CD4-positive, alpha-beta T cell treated with Interleukin-1 beta for 1 hour (primary cell): ENCODE measurements around the gene SND1.

Experiments
- DNase-seq, 2 donors: peaks; one replicate each; pipeline ENCODE4 v3.0.0-alpha.2; 2020 to 2022

The SND1 gene

DNA sequence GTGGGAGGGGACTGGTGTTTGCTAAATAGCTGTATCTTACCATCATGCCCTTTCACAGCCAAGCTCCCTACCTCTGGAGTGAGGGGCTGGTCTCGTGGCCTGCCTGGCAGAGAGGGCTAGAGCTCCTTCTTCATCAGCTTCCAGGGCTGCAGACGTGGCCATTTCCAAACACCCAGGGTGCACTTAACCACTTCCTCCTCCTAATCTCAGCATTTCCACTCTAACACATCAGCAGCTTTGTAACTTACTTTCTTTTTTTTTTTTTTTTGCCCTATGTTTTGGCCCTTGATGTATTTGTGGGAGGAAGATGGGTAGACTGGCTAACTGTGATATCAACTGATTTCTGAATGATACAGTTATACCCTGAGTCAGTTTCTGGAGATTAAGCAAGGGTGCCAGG is 351.8 kb downstream of the SND1 start:
- DNase-seq = no peak

DNA sequence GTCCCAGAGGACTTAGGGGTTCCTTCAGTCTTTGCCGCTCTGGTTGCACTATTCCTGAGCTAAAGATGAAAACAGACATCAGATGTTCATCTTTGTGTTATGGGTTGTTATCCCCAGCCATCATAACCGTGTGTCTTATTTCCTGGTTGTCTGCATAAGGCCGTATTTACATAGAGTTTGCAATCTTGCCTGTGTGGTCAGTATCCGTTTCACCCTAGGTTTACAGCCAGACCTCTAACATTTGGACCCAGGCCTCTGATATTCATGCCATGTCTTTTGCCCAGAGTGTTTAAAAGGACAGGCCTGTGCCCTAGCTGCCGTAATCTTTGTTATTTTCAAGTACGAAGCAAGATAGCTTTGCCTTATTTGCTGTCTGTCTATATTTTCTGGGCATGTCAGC is 352.6 kb downstream of the SND1 start:
- no peak for DNase-seq

DNA sequence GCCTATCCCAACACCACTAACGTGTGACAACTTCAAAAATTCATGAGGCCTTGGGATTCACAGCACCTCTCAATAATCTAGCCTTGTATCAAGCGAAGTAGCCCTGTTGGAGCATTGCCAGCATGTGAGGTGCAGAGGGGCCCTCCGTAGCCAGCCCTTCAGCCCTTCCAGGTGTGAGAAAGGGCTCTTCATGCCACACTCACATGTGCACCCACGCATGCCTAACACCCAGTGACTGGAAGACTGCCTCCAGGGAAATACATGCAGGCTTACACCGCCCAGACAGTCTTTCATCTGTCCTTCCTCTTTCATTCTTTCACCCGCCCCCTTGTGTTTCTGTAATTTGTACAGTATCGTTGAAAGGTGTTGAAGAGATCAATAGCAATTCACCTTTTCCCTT is 353.1 kb downstream of the SND1 start:
- no peak for DNase-seq

DNA sequence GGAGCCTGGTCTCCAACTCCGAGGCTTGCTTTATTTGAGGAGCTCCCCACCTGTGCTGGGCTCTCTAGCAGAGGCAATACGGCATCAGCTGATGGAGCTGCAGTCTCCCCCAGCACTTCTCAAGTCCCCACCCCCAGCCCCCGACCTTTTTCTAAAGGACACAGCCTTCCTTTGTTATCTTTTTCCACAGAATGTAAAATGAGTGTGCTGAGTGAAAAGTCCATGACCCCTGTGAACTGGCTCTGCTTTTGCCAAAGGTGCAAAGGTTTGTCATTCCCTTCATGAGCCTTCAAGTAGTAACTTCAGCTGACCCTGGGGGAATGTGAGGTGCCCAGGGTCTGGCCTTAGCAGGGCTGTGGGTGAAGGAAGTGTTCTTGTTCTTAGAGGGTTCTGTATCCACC is 353.8 kb downstream of the SND1 start:
- DNase-seq = no peak

DNA sequence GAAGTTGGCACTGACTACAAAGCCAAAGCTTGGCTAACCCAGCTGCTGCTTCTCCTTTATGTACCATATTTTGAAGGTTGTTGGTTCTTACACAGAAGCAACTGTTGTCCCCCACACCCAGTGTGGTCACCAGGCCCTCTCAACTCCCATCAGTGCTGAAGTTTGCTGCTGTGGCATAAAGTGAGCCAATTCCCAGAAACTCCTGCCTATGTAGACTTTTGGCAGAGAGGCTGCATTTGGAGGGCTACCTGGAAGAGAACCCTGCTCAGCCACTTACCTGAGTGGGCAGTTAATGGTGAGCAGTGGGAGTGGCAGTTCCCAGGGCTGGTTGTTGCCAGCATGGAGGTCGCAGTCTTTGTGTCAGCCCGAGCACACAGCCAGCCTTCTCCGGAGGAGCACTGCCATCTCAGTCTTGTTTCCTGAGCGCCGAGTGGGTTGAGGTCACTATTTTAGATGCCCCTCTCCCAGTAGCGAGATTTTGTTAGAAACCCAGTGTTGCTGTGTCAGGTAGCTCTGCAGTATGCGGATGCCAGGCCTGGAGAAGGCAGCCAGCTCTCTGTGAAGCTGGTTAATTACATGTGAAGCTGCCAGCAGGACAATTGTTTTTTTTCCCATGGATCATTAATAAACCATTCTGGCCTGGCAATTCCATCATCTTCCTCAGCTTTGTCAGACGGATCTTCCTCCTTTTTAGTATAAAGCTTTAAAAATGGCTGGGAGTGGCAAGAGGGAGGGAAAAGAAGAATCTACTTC is 354.7 kb downstream of the SND1 start:
- no peak for DNase-seq

DNA sequence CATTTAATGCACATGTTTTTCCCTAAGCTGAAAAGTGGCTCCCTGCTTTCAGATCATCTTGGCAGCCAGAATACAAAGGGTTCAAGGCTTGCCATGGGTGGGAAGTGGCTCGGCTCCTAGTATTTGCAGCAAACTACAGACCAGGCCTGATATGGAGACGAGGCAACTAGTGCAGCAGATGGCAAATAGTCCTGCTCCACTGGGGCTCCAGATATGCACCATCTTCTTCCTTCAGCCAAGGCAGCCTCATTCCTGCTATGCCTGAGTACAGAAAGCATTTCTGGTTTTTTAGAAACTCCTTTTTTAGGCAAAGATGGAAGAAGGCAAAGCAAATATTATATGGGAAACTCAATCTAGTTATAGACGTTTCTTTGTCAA is 355.3 kb downstream of the SND1 start:
- DNase-seq = no peak

DNA sequence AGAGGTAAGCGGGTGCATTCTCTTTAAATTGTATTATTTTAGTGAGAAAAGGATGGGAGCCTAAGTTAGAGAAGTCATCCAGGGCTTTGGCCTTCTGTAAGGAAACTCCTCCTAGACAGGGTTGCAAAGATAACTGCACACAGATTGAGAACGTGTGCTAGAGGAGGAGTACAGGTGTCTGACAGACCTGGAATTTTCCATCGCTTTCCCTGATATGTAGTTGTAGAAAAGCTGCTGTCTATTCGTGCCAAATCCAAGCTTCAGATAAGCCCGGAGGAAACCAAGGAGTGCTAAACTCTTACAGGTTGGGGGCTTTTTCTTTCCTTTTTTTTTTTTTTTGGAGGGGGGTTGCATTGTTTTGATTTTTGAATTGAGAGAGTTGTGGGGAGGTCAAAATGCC is 356.1 kb downstream of the SND1 start:
- DNase-seq = no peak

DNA sequence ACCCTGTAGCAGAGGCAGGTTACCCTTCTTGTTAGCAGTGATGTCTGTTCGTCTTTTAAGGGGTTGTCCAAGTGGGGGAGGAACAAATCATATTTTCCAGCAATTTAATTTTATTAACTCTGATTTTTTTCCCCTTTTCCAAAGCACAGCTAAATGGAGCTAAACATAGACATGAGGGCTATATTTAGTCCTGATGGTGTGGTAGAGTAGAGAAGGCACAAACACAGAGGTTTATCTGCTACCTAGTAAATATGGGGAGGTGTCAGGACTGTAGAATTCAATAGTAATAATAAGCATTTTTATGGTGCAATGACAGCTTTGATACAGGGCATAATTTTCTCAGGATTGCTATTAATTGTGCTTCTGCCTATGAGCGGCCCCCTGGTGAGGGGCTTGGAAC is 356.8 kb downstream of the SND1 start:
- no peak for DNase-seq

DNA sequence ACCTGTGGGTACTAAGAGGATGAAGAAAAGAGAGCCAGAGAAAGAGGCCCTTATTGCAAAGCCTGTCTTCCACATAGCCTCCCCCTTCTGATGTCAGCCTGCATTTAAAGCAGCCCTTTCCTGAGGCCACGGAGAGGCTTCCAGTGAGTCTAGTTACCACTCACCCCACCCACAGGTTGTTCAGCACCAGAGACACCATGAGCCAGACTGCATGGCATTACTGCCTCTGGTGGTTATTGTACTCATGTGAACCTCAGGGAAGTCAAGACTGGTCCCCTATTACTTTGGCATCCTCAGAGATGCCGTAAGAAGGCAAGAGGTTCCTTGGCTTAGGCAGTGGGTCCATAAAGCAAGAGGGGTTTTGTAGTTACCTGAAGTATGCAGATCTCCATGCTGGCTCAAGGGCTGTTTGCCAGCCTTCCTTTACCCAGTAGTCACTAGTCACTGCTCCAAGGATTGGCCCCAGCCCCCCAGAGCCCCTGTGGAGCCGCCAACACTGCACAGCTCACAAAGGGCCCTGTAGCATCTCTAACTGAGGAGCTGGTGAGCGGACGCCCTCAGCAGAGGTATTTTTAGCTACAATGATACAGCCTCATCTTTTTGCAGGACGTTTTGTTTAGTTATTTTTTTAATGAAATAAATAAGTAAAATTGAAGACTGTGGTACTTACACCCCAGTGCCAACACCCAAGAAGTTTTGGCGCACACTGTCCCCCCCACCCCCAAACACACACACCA is 358.6 kb downstream of the SND1 start:
- no peak for DNase-seq

DNA sequence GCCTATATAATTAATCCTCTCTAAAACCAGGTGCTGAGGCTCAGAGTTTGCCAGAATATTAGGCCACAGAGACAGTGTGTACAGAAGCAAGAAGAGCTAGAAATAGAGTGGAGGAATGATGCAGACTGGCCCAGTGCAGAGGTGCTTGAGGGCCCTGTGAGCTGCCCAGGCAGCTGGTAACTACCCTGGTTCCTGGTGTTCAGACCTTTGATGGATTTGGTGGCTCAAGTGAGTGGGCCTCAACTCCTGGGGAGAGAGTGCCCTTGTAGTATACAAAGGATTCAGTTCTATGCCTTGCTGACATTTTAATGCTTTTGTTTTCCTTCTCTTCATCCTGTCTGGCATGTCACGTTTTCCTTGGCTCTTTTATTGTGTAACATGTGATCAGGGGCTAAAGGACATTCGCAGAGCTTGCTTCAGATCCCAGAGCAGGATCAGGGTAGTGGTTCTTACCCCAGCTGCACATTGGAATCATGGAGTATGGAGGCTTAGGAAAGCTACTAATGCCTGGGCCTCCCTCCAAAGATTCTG is 359.2 kb downstream of the SND1 start:
- no peak for DNase-seq

DNA sequence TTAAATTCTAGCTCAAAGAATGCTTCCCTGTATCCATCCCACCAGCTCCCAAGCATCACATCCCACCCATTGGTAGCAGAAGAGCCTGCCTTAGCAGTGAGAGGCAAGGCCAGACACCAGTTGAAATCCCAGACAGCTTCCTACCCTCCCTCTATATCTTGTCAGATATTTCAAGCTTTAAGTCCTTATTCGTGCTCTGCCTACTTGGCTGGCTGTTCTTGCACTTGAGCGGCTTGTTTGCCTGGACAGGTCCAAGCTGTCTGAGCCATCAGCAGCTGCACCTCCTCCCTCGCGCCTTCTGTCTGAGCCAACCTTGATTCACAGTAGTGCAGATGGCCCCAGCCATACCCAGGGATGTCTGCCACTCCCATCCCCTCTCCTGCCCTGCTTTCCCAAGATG is 362.8 kb downstream of the SND1 start:
- DNase-seq = no peak

DNA sequence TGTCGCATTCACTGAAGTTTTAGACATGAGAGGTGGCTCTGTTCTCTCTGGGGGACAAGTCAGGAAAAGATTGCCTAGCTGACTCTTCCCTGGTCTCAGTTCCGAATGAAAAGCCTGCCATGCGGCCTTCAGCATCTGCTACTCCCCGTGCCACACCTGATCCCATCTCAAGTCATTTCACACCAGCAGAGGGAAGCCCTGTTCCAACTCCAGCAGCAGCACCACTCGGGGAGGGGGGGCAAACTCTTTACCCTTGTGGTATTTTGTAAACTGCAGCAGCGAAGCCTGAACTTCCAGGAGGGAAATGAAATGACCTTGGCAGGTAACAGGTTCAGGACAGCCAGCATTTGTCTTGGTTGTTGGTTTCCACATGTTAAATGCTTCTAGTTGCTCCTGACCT is 365.5 kb downstream of the SND1 start:
- DNase-seq = no peak

DNA sequence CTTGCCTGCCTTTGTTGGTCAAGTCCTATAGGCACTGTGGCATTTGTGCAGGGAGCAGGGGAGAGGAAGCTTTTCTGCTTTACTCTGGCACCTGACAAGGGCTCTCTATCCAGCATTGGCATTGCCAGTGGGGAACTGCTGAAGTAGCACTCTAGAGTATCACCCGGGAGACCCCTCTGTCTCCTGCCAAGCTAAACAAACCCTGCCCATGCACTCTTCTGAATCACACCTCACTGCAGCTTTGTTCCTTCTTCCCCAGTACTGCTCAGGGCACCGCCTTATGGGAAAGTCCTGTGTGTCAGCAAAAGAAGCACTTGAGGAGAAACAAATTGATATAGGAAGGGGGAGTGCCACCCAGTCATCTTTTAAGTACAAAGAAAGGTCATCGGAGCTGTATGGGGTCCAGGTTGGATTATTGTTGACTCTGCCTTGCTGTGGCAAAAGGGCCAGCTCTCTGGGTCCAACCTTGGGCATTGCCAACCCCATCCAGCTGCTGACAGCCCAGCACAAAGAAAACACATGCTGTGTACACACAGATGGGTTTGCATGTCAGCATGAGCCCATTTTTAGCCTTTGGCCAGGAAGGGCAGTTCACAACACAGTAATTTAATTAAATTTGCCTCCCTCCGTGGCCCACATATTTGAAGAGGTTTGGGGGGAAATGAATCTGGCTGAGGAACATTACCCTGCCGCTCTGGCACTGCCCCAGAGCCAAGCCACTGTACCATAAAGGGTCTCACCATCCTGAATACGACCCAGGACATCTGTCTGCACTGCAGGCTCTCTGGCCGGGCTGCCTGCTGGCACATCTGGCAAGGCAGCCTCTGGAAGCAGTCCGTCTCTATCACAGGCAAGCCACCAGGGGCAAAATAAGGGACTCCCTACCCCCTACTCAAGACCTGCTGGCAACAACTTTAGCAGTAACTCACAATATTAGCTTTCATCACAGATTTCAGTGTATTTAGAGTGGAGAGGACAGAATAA is 366.2 kb downstream of the SND1 start:
- no peak for DNase-seq

DNA sequence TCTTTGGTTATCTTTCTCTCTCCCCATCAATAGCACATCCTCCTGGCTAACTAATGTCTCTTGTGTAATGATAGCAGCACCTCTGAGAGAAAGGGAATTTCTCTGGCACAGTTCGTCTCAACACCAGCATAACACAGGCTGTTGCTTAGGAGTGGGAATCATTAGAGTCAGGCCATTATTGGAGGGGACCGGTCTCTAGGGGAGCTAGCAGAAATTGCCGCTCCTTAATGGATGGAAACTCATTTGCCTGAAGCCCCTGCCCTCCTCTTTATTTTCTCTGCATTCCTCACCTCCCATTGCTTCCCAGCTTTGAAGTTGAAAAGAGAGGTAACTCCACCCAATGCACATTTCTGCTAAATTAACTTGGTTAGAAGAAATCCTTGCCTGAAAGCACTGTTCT is 367.3 kb downstream of the SND1 start:
- DNase-seq = no peak

DNA sequence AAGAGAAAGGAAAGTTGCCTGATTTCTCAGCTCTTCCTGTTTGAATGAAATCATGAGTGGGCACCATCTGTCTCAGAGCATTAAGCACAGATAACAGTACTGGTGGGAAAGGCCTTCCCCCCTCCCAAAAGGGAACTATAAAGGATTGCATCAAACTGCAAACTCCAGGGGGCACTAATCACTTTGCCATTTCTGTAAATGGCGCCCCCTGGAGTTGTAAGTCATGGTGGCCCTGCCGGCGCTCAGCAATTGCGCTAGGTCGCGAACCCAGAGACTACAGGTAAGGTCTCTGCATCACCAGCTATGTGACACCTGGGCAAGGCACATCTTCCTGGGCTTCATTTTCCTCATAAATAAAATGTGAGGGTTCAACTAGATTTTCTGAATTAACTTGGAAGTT is 368.2 kb downstream of the SND1 start:
- DNase-seq = peak in 1 of 2 donors; percentile 8

DNA sequence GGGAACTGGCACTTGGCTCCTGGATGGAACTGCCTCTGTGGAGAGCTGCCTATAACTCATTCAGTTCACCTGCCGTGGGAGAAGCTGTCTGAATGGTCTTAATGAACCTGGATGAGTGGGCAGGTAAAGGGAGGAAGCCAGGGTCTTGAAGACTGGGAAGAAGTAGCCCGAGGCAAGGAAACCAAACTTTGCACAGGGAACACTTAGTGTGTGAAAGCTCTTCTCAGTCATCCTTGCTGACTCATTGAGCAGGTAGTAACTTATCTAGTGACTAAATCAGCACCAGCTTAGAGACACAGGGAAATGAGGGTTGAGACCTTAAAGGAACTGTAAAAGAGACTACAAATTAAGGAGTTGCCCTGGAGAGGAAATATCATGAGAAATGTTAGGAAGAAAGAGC is 369.4 kb downstream of the SND1 start:
- no peak for DNase-seq

DNA sequence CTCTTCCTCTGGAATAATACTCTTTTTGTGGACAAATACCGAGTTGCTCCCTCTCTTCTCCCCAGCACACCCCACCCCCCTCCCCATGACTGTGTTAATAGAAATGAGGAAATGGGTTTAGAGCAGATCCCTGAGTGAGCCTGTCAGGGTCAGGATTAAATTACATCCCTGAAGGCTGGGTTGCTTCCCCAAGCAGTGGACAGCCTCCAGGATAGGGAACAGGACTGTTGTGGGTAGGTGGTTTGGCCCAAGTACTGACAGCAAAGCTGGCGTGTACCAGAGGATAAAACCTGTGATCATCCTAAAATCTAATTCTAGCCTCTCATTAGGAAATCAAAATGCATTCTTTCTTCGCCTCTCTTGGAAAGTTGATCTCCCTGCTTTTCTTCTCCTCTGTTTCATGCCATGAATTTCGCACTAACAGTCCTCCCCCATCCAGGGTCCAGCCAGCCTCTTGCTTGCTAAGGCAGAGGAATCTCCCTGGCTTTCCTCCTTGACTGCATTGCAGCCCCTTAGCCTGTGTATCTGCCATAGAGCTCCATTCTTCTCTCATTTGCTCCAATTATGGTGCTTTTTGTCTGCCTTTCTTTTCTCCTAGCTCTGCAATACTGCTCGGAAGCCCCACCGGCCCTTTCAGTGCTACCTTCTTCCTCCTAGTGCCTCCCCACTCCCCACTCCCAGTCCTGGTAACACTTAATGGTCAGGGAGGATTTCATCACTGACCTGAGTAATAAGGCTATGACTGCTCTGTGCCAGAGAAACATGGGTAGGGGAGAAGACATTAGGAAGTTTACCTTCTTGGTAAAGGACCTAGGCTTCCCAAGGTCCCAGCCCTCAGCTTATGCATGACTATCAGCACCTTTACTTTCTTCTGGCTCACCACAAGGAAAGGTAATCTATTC is 370.9 kb downstream of the SND1 start:
- no peak for DNase-seq

DNA sequence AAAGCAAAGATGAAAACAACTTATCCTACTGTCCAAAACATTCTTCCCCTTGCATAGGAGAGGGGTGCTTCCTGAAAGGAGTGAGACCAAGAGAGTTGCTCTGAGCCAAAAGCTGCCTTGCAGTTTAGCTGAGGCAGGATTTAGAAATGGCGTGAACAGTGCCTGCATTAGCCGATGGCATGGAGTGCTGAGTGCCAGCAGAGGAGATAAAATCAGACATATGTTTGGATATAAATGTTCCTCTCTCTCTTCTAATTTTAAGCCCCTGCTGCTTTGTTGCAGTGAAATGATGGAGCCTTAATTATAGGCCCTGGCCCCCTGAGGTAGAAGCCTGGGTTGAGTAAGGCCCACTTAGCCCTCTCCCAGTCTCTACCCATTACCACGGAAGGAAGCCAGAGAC is 372.2 kb downstream of the SND1 start:
- DNase-seq = no peak

DNA sequence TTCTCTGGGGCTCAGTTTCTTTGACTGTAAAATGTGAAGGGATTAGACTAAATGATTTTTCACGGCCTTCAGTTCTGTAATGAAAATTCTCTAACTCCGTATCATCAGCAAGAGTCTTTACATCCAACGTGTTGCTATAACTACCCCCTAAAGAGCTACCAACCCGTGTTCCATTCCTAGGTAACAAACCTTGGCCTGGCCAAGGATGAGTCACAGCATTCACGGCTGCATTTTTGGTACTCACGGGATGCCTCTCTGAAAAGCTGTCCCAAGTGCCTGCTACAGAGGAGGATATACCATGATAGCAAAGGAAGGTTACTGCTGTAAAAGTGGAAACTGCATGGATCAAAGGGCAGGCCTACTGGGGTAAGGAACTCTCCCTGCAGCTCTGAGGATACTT is 373.4 kb downstream of the SND1 start:
- DNase-seq = no peak

DNA sequence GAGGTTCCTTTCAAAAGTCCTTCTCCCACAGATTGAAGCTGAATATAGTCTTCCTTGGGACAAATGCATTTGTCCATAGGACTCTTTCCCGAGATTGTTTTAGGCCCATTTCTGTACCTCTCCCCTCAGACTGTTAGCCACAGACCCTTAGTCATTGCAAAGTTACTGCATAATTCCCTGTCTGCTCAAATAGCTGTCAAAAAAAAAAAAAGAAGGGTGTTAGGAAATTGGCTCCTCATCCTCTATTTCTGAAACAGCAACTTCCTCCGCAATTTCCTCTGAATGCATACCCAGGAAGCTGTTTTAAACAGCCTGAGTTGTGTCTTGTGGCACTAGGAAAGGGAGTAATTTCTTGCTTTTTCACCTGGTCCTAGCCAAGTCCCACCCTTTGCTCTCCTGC is 373.8 kb downstream of the SND1 start:
- DNase-seq = no peak

DNA sequence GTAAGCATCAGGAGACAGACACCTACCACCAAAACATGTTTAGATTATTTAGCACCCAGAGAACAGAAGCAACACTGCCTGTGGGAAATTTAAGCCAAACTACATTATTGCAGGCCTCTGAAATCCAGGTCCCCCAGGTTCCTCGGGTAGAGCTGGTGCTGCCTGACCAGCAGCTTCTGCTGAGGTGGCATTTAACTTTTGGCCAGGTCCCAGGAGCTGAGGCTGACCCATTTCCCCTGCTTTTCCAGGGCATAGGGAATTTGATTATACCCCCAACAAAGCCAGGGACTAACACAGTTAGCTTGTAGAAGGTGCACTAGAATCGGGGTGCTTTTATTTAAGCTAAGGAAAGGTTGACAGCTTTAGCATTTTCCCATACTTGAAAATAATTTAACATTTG is 374.6 kb downstream of the SND1 start:
- DNase-seq = no peak

DNA sequence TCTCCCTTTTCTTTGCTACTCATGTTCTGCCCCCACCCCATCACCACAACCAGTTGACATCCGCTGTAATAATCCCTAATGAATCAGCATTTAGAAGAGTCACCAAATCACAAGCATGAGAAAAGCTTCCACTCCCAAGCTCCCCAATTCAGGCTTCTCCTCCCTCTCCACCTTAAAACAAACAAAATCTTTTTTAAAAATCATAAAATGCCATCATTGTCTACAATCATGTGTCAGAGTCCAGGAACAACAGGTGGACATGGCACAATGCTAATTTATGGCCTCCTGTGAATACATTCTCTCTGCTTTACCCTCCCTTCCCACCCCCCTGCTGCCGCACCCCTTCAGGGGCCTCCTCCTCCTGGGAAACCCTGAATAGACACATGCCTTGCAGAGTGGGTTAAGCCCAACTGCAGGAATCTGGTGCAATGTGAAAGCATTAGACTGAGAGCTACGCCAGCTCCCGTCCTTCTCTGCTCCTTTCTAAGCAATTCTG is 375.5 kb downstream of the SND1 start:
- DNase-seq = no peak
